Keratinocyte (primary cell): ENCODE results near the gene RERE. TPM values are rescaled to one million over a fixed set of nuclear protein-coding genes. Genes with fewer than 3 reads are reported as not detected.

Experiments
- DNase-seq: peaks from one replicate; pipeline ENCODE4 v3.0.0-alpha.2; 2011; ENCODE audit warnings: low read depth, missing footprints, low spot score
- FAIRE-seq: peaks from 2 replicates; lab custom pipeline; 2011; peaks lifted over from hg19 to GRCh38; lab: Jason Lieb, UNC
- H2AFZ ChIP-seq: 2 replicates; pipeline ENCODE4 v1.6.0; 2012; ENCODE audit warnings: low read length, control low read depth, inconsistent platforms; ENCODE audit not compliant: control insufficient read depth
- H3K27ac ChIP-seq: 2 replicates; pipeline ENCODE4 v1.5.1; 2011; ENCODE audit warnings: low read length; ENCODE audit not compliant: control insufficient read depth, insufficient read depth
- H3K27me3 ChIP-seq: 3 replicates; pipeline ENCODE4 v1.6.0; 2011; ENCODE audit warnings: low read length; ENCODE audit not compliant: control insufficient read depth, insufficient read depth; ENCODE audit errors: extremely low read depth
- H3K36me3 ChIP-seq, 2 experiments: 2 replicates in 1 of 2; 3 replicates in 1 of 2; pipeline ENCODE4 v1.5.1; 2011; ENCODE audit warnings: low read length in 2 of 2, mild to moderate bottlenecking in 1 of 2; ENCODE audit not compliant: control insufficient read depth in 2 of 2, insufficient read depth in 2 of 2; ENCODE audit errors: extremely low read depth in 1 of 2
- H3K4me1 ChIP-seq: 3 replicates; pipeline ENCODE4 v1.5.1; 2011; ENCODE audit warnings: low read length; ENCODE audit not compliant: control insufficient read depth, insufficient read depth; ENCODE audit errors: extremely low read depth
- H3K4me2 ChIP-seq: 3 replicates; pipeline ENCODE4 v1.6.0; 2011; ENCODE audit warnings: low read depth, low read length; ENCODE audit not compliant: control insufficient read depth, insufficient read depth; ENCODE audit errors: extremely low read depth
- H3K4me3 ChIP-seq, 3 experiments: fragments of 200-600 bp in 1 of 3; sonication (generic) in 1 of 3; 2 replicates in 2 of 3; 3 replicates in 1 of 3; pipeline ENCODE4 v1.5.1; 2011 to 2016; ENCODE audit warnings: low read length in 3 of 3, mild to moderate bottlenecking in 3 of 3, control low read depth in 2 of 3, inconsistent platforms in 1 of 3, low read depth in 1 of 3, mixed read lengths in 1 of 3, mixed run types in 1 of 3, moderate library complexity in 1 of 3; ENCODE audit not compliant: control insufficient read depth in 2 of 3, insufficient read depth in 2 of 3; ENCODE audit errors: extremely low read depth in 1 of 3
- H3K79me2 ChIP-seq: 2 replicates; pipeline ENCODE4 v1.6.0; 2012; ENCODE audit warnings: low read length; ENCODE audit not compliant: control insufficient read depth, insufficient read depth
- H3K9ac ChIP-seq: 3 replicates; pipeline ENCODE4 v1.6.0; 2011; ENCODE audit warnings: low read length; ENCODE audit not compliant: control insufficient read depth, insufficient read depth; ENCODE audit errors: extremely low read depth
- H3K9me1 ChIP-seq: 3 replicates; pipeline ENCODE4 v1.6.0; 2011; ENCODE audit warnings: low read length; ENCODE audit not compliant: control insufficient read depth, insufficient read depth; ENCODE audit errors: extremely low read depth
- H3K9me3 ChIP-seq: 2 replicates; pipeline ENCODE4 v1.5.1; 2012; ENCODE audit warnings: low read depth, low read length; ENCODE audit not compliant: control insufficient read depth
- H4K20me1 ChIP-seq: 3 replicates; pipeline ENCODE4 v1.6.0; 2011; ENCODE audit warnings: low read length; ENCODE audit not compliant: control insufficient read depth, insufficient read depth; ENCODE audit errors: extremely low read depth
- EZH2 ChIP-seq: IDR thresholded peaks from one replicate; pipeline ENCODE4 v1.6.1; 2012; ENCODE audit warnings: inconsistent platforms, mild to moderate bottlenecking, low read length, moderate library complexity
- dilution Hi-C: fragments of 300-500 bp; cut with MboI; formaldehyde crosslinking; loops from one replicate; pipeline ENCODE4 v1.7.0; 2020; ENCODE audit warnings: low sequenced_read_pairs; ENCODE audit not compliant: extremely low pct_ligation_motif_present
- polyA plus RNA-seq, 5 experiments: library from polyadenylated mRNA; depleted of rRNA in 3 of 5; stranded (reverse) in 3 of 5; stranded (forward) in 1 of 5; unstranded in 1 of 5; fragments of >200 nt; gene quantifications; 1 replicate in 1 of 5; 2 replicates in 3 of 5; 3 replicates in 1 of 5; pipeline versions ENCODE4 v1.2.1 to v1.2.3, GENCODE V29; 2011 to 2012; ENCODE audit warnings: missing spikeins in 2 of 5, low read depth in 1 of 5, low replicate concordance in 1 of 5
- TF ChIP-seq, protein P1 (sequence below), 3 experiments: IDR thresholded peaks in 1 of 3; conservative IDR thresholded peaks in 1 of 3; optimal IDR thresholded peaks in 1 of 3; 2 replicates in 2 of 3; 3 replicates in 1 of 3; pipeline versions ENCODE3 to v1.5.1; 2011; ENCODE audit warnings: low read length in 3 of 3, mild to moderate bottlenecking in 3 of 3, moderate library complexity in 2 of 3, control low read depth in 1 of 3, inconsistent platforms in 1 of 3; ENCODE audit not compliant: insufficient read depth in 2 of 3; ENCODE audit errors: extremely low read depth in 1 of 3

The RERE gene
- polyA plus RNA-seq, 1 donor (not counting 4 experiments of a cell fraction or from before 2014, with no cell fraction given) = 3.8 TPM

DNA sequence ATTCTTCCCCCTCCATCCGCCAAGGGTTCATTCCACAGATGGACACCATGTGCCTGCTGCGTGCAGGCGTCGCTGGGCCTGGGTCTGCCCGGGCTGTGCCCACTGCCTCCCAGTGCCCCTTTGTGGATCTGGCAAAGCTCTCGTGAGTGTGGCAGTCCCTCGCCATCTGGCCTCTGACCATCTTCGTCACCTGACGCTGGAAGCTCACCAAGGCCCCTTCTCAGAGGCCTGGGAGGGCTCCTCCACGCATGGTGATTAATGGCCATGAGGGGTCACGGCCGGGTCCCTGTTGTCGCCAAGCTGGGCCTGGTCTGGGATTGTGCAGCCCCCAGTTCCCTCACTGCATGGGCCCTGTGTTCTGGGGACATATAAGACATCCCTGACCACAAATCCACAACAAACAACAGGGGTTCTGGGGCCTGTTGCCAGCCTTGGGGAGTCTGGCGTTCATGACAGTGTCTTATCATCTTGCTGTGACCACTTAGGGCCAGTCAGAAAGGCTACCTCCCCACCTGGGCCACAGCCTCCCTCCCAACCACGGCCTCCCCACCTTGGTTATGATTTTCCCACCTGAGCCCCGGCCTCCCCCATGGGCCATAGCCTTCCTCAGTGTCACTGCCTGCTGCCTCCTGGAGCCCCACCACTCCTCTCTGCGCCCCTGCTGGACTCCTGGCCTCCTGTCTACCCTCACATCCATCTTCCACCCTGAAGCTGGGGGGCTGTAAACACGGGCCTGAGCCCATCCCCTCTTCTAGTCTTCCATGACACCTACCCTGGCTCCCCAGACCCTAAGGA, 471.6 kb downstream of the RERE start:
- no peak overlapping the region for H2AFZ ChIP-seq
- H3K4me2 ChIP-seq = no peak overlapping the region
- peaks cover 14% of the 10 kb centered on the region for H3K4me1 ChIP-seq
- no peak overlapping the region for H3K27ac ChIP-seq
- DNase-seq = no peak
- no peak overlapping the region for H3K9ac ChIP-seq
- no peak for FAIRE-seq
- dilution Hi-C loops = no loop called here
- H3K27me3 ChIP-seq = no peaks in the 10 kb centered on the region
- no peaks in the 10 kb centered on the region for H3K9me1 ChIP-seq
- no peaks in the 10 kb centered on the region for H3K79me2 ChIP-seq
- TF ChIP-seq EZH2 = no peak
- TF ChIP-seq, protein P1, sequence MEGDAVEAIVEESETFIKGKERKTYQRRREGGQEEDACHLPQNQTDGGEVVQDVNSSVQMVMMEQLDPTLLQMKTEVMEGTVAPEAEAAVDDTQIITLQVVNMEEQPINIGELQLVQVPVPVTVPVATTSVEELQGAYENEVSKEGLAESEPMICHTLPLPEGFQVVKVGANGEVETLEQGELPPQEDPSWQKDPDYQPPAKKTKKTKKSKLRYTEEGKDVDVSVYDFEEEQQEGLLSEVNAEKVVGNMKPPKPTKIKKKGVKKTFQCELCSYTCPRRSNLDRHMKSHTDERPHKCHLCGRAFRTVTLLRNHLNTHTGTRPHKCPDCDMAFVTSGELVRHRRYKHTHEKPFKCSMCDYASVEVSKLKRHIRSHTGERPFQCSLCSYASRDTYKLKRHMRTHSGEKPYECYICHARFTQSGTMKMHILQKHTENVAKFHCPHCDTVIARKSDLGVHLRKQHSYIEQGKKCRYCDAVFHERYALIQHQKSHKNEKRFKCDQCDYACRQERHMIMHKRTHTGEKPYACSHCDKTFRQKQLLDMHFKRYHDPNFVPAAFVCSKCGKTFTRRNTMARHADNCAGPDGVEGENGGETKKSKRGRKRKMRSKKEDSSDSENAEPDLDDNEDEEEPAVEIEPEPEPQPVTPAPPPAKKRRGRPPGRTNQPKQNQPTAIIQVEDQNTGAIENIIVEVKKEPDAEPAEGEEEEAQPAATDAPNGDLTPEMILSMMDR (optimal IDR thresholded peaks at IDR 0.05 in 1 of 3, IDR thresholded peaks at IDR 0.05 in 1 of 3, conservative IDR thresholded peaks at IDR 0.05 in 1 of 3; ENCODE audit: extremely low read depth in 1 of 3, insufficient read depth in 2 of 3, low read length in 3 of 3) = no peak
- no peaks in the 10 kb centered on the region for H3K9me3 ChIP-seq
- H3K4me3 ChIP-seq = no peak overlapping the region
- no peaks in the 10 kb centered on the region for H3K36me3 ChIP-seq
- peaks cover 3% of the 10 kb centered on the region for H4K20me1 ChIP-seq

DNA sequence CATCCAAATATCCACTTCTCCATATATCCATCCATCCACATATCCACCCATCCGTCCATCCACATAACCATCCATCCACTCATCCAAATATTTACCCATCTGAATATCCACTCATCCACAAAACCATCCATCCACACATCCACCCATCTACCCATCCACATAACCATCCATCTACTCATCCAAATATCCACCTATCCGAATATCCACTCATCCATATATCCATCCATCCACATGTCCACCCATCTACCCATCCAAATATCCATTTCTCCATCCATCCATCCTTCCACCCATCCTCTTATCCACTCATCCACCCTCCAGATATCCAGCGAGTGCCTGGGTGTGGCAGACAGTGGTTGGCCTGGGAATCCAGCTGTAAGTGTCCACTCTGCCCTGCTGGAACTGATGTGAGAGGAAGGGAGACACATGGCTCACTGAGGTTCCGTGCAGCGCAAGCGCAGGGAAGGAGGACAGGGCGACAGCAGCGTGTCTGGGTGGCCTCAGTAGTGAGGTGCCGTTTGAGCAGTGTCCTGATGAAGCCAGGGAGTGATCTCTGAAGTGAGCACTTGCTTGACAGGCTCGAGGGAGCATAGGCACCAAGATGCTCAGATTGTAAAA, 472.4 kb downstream of the RERE start:
- Histone ChIP-seq H3K36me3 (no peaks in the 10 kb centered on the region), H3K27me3 (no peaks in the 10 kb centered on the region), H3K79me2 (no peaks in the 10 kb centered on the region), H3K27ac (no peak overlapping the region), H2AFZ (no peak overlapping the region), H3K9ac (no peak overlapping the region), H3K4me1 (peaks cover 14% of the 10 kb centered on the region), H4K20me1 (peaks cover 3% of the 10 kb centered on the region), H3K4me2 (no peak overlapping the region), H3K9me3 (no peaks in the 10 kb centered on the region), H3K9me1 (no peaks in the 10 kb centered on the region), H3K4me3 (no peak overlapping the region)
- DNase-seq = no peak
- dilution Hi-C loops = no loop called here
- no peak for FAIRE-seq
- TF ChIP-seq EZH2 = no peak
- TF ChIP-seq, protein P1 (optimal IDR thresholded peaks at IDR 0.05 in 1 of 3, IDR thresholded peaks at IDR 0.05 in 1 of 3, conservative IDR thresholded peaks at IDR 0.05 in 1 of 3; ENCODE audit: extremely low read depth in 1 of 3, insufficient read depth in 2 of 3, low read length in 3 of 3) = no peak
